OCI-LY7 (cell line): ENCODE data around the gene NFIA. TPM values are rescaled to one million over a fixed set of nuclear protein-coding genes. Genes with fewer than 3 reads are reported as not detected.

Source experiments
- BruUV-seq: library from RNA; stranded (reverse); fragments of 400-500 nt; replicated peaks from 2 replicates; lab custom pipeline; 2021; lab: Mats Ljungman, UMichigan
- CTCF ChIA-PET: fragments of 300-600 bp; sonication (Branson Sonifier 250); formaldehyde crosslinking; loops from one replicate; lab custom pipeline; 2022; ENCODE audit warnings: antibody characterized with exemption; ENCODE audit not compliant: unreplicated experiment; lab: Charles Lee
- POLR2A ChIA-PET: fragments of 300-600 bp; sonication (Branson Sonifier 250); formaldehyde crosslinking; loops from one replicate; lab custom pipeline; 2022; ENCODE audit warnings: antibody characterized with exemption; lab: Charles Lee
- DNase-seq: peaks from one replicate; pipeline ENCODE4 v3.0.0-alpha.2; 2015; ENCODE audit warnings: low spot score
- H2AFZ ChIP-seq: fragments of 200-600 bp; sonication (generic), shearing (Covaris generic); 2 replicates; pipeline ENCODE4 v1.6.1; 2014; ENCODE audit warnings: mild to moderate bottlenecking, antibody characterized with exemption, low read length, moderate library complexity
- H3K27ac ChIP-seq: fragments of 200-600 bp; sonication (generic); 2 replicates; pipeline ENCODE4 v1.5.1; 2014; ENCODE audit warnings: mixed run types, low read depth, mild to moderate bottlenecking, moderate library complexity, low read length, inconsistent platforms; ENCODE audit not compliant: poor library complexity, severe bottlenecking
- H3K36me3 ChIP-seq: fragments of 200-600 bp; sonication (generic); 2 replicates; pipeline ENCODE4 v1.6.1; 2014; ENCODE audit warnings: mild to moderate bottlenecking, antibody characterized with exemption, low read length, moderate library complexity, mixed read lengths; ENCODE audit not compliant: insufficient read depth
- H3K4me1 ChIP-seq: fragments of 200-600 bp; sonication (generic); 2 replicates; pipeline ENCODE4 v1.5.1; 2014; ENCODE audit warnings: mild to moderate bottlenecking, low read length; ENCODE audit not compliant: insufficient read depth, poor library complexity, severe bottlenecking
- H3K4me2 ChIP-seq: fragments of 200-600 bp; sonication (generic); 2 replicates; pipeline ENCODE4 v1.6.1; 2014; ENCODE audit warnings: mild to moderate bottlenecking, low read length
- H3K4me3 ChIP-seq: fragments of 200-600 bp; sonication (generic); 2 replicates; pipeline ENCODE4 v1.5.1; 2014; ENCODE audit warnings: mild to moderate bottlenecking, low read depth, low read length; ENCODE audit not compliant: poor library complexity, severe bottlenecking
- H3K79me2 ChIP-seq: fragments of 200-600 bp; sonication (generic); 2 replicates; pipeline ENCODE4 v1.6.1; 2016; ENCODE audit warnings: low read depth, mild to moderate bottlenecking, low read length, moderate library complexity, mixed read lengths; ENCODE audit not compliant: insufficient read depth
- H3K9me2 ChIP-seq: fragments of 200-600 bp; sonication (generic); 2 replicates; pipeline ENCODE4 v1.6.1; 2016; ENCODE audit warnings: mild to moderate bottlenecking, low read length, mixed read lengths; ENCODE audit not compliant: insufficient read depth
- H3K9me3 ChIP-seq: fragments of 200-600 bp; sonication (generic); 2 replicates; pipeline ENCODE4 v1.6.1; 2014; ENCODE audit warnings: mild to moderate bottlenecking, mixed run types, low read length, mixed read lengths
- H4K20me1 ChIP-seq: fragments of 200-600 bp; sonication (generic); 2 replicates; pipeline ENCODE4 v1.6.1; 2014; ENCODE audit warnings: mild to moderate bottlenecking, antibody characterized with exemption, low read length, moderate library complexity, mixed read lengths; ENCODE audit not compliant: insufficient read depth
- CTCF ChIP-seq: fragments of 200-600 bp; sonication (generic); conservative IDR thresholded peaks from 2 replicates; pipeline ENCODE4 v1.5.1; 2014; ENCODE audit warnings: mild to moderate bottlenecking, antibody characterized with exemption, low read length, moderate library complexity, mixed read lengths
- EZH2phosphoT487 ChIP-seq: fragments of 200-600 bp; sonication (generic); IDR thresholded peaks from 2 replicates; pipeline ENCODE4 v1.6.1; 2018; ENCODE audit warnings: low read depth, borderline replicate concordance, mild to moderate bottlenecking, mixed run types, antibody characterized with exemption, low read length, moderate library complexity, mixed read lengths
- intact Hi-C: fragments of 100-400 bp; cut with micrococcal nuclease; formaldehyde crosslinking; loops from one replicate; pipeline ENCODE4 v1.10.0; 2022; ENCODE audit not compliant: unreplicated experiment
- total RNA-seq, 2 experiments: library from RNA; depleted of rRNA in 1 of 2; stranded (reverse); fragments of >200 nt in 1 of 2; shearing (Covaris generic) in 1 of 2; gene quantifications; 2 replicates each; pipeline ENCODE4 v1.2.3, GENCODE V29; 2014 to 2022

NFIA gene
- total RNA-seq, 2 experiments from 2014 or later = 2.8 to 18.8 TPM

- no peaks in the 10 kb centered on the region for H3K79me2 ChIP-seq
- H3K27ac ChIP-seq = no peak overlapping the region
- BruUV-seq = no TSS peak
- H3K4me3 ChIP-seq = no peak overlapping the region
- no peak overlapping the region for H3K4me2 ChIP-seq
- H3K36me3 ChIP-seq = no peaks in the 10 kb centered on the region
- H3K9me3 ChIP-seq = no peaks in the 10 kb centered on the region
- intact Hi-C loops = no loop called here
- H4K20me1 ChIP-seq = no peaks in the 10 kb centered on the region
- DNase-seq = no peak
- TF ChIP-seq EZH2phosphoT487 (no peak), CTCF (no peak)
- POLR2A ChIA-PET = interaction anchor here (0.6 to 0.8 kb wide), 2 partner anchors 11 to 68 kb away, joined by 3 read pairs; no protein-coding TSS in a partner anchor
- H3K4me1 ChIP-seq = no peaks in the 10 kb centered on the region
- no peak overlapping the region for H2AFZ ChIP-seq
- CTCF ChIA-PET = no interaction called here
- no peaks in the 10 kb centered on the region for H3K9me2 ChIP-seq
Observed at GRCh38 chr1:61501971-61502916, 419.9 kb downstream of the NFIA start.

GRCh38 chr1:61504305-61504704 lies 421.9 kb downstream of the NFIA start:
- Histone ChIP-seq H3K4me3 (no peak overlapping the region), H3K79me2 (no peaks in the 10 kb centered on the region), H3K4me2 (no peak overlapping the region), H2AFZ (no peak overlapping the region), H3K9me3 (no peaks in the 10 kb centered on the region), H3K27ac (no peak overlapping the region), H3K9me2 (no peaks in the 10 kb centered on the region), H3K4me1 (no peaks in the 10 kb centered on the region), H4K20me1 (no peaks in the 10 kb centered on the region), H3K36me3 (no peaks in the 10 kb centered on the region)
- TF ChIP-seq EZH2phosphoT487 (no peak), CTCF (no peak)
- POLR2A ChIA-PET = interaction anchor here (0.6 kb wide), 1 partner anchor 10 kb away, joined by 5 read pairs; no protein-coding TSS in a partner anchor
- intact Hi-C loops = no loop called here
- CTCF ChIA-PET = no interaction called here
- BruUV-seq = no TSS peak
- DNase-seq = no peak
